ENCODE results near the gene RBM4B.
A peak's percentile ranks its signal among the peaks of the same experiment; 100 is the strongest.
"Not testable (repeated sequence)": the region's sequence is repeated elsewhere in the genome, so short reads cannot be mapped to it uniquely, and the experiment has no call there.

The RBM4B gene, protein sequence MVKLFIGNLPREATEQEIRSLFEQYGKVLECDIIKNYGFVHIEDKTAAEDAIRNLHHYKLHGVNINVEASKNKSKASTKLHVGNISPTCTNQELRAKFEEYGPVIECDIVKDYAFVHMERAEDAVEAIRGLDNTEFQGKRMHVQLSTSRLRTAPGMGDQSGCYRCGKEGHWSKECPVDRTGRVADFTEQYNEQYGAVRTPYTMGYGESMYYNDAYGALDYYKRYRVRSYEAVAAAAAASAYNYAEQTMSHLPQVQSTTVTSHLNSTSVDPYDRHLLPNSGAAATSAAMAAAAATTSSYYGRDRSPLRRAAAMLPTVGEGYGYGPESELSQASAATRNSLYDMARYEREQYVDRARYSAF

DNA sequence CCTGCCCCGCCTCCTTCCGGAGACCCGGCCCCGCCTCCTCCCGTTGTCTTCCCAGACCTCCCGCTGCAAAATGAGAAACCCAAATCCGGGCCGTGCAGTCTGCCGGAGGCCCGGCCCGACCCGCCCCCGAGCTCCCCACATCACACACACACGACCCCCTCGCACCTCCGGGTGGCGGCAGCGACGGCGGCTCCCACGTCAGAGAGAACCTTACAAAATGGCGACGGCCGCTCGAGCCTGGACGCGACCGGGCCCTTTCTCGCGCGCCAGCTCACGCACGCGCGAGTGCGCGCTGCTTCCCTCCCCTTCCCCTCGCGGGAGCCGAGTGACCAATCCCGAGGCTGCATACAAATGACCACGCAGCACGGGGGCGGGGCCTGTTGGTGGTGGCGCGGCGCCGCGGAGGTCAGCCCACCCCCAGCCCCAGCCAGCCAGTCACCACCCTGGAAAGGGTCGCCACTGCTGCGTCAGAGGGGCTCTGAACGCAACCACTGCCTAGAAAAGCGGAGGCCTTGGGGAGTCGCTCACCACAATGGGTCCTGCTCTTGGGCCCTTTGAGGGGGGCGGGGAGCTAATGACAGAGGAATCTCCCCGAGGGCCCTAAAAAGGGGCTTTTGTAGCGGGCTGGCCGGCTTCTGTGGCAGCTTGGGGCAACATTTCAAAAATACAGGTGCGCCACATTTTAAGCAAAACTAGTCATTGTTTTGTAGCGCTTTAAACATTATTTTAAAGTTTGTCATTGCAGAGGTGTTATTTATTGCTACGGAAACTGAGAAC lies at the start of gene RBM4B:
Gene RBM4B, minus strand, starts transcription at position 289 of the 777 bp plus-strand sequence. CDS start 808 bp downstream, outside the sequence.
- peak; percentile 98 for DNase-seq

DNA sequence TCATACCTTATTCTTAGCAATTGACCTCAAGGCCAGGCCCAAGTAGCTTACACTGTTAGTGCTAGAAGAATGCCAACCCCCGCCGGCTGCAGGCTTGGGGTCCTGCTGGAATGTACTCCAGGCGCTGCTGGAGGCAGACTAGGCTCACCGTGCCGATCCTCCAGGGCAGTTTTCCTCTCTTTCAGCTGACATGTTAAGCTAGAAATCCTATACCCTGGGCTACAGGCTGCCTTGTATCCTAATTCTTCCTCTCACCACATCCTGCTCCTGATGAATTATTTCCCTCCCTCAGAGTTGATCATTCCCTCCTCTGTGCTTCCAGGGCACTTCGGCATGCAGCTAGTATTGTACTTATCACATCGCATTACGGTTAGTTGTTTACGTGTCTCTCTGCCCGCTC lies 48.0 kb upstream of the RBM4B start:
- no peak for DNase-seq

DNA sequence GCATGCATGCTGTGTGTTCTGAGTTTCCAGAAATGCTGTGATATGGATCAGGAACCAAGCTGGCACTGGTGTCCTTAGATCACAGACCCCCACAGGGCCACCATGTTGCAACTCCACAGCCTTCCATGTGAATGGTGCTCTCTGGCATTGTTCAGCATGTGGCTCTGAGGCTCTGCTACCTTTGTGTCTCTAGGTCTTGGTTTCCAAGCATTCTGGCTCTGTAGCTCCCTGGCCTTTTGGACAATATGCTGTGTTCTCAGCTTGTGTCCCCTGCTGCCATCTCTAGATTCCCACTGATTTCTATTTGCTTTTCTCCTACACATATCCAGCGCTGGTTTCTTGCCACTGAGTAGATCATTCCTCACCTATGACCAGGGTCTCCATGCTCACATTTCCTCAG lies 47.4 kb upstream of the RBM4B start:
- no peak for DNase-seq

DNA sequence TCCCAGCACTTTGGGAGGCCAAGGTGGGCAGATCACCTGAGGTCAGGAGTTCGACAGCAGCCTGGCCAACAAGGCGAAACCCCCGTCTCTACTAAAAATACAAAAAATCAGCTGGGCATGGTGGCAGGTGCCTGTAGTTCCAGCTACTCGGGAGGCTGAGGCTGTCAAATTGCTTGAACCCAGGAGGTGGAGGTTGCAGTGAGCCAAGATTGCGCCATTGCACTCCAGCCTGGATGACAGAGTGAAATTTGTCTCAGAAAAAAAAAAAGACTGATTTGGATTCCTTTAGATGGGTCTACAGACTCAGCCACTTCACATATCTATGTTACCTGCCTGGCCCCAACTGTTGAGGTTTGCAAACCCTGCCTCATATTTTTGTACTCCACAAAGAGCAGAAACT lies 46.5 kb upstream of the RBM4B start:
- not testable (repeated sequence) for DNase-seq

DNA sequence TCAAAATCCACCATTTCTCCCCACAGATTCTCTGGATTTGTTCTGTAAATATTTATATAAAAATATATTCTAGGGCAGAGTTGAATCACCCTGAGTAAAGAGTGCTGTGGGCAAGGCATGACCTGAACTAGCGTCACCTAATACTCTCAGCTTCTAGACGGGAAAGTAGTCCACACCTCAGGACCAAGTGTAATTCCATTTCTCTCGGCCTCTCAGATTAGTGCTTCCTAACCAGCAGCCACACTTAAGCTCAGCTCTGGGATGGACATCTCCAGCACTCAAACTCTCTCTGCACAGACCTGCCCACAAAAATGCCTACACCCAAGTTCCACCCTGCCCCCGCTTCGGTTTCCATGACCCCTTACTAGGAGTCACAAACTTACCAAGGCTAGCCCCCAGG lies 46.0 kb upstream of the RBM4B start:
- no peak for DNase-seq

DNA sequence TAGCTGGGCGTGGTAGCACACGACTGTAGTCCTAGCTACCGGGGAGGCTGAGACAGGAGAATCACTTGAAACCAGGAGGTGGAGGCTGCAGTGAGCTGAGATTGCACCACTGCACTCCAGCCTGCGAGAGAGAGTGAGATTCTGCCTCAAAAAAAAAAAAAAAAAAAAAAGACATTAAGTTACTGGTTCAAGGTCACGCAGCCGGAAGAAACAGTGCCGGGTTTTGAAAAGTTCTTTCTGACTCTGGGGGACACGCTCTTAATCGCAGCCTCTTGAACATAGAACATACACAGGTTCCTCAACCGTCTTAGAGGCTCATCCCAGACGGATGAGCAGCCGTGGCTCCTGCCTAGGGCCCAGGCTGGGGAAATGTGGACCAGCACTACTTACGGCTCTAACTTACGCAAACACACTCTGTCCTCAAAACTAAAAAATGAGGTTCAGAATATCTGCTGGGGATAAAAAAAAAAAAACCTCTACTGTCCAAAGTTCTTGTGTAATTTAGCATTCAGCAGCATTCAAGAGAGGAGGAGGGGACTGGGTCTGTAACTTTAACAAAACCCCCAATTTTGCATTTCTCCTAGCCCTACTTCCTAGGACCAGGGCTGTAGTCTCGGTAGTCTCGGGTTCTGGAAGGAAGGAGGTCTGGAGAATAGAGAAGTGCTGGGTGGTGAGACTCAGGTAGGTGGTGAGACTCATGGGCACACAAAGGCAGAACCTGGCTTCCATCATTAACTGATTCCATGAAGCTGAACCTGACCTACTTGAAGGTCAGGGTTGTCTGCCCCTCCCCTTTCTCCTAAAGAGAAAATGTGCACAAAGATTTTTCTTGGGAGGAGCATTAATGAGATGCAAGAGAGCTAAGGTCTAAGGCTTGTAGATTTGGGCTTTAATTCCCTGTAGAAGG lies 45.3 kb upstream of the RBM4B start:
- no peak for DNase-seq

DNA sequence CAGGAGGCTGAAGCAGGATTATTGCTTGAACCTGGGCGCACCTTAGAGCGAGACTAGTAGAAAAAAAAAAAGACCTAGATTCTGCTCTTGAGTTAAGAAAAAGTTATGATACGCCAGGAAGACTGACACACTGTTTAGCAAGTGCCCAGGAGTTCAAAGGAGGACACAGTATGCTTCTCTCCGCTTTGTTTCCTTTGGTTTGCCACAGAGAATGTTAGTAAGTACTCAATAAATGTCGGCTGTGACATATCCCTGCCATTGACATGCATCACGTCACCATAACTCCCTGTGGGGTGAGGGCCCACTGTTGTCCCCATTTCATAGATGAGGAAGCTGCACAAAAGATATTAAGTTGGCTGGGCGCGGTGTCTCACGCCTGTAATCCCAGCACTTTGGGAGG lies 44.3 kb upstream of the RBM4B start:
- no peak for DNase-seq

DNA sequence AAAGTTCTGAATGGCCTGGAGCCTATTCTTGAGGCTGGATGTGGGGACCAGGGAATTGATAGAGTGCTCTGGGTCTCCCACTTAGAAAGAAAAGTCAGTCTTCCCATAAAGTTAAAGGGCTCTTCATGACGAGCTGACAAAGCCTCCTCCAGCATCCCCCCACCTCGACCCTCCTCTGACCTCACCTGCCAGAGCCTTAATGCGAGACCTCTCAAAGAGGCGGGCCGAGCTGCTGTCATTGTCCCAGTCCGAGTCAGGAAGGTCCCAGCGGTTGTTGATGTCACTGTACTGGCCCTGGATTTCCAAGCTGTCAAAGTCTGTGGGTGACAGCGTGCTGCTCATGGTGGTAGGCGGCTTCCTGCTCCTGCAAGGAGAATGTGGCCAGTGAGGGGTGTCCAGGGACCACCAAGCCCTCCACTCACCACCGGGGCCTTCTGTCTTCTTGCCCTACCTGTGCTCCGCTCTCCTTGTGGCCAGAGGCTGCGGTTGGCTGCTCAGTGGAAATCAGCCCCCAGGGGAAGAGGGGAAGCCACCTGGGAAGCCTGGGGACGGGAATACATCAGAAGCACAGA lies 43.3 kb upstream of the RBM4B start:
- no peak for DNase-seq

DNA sequence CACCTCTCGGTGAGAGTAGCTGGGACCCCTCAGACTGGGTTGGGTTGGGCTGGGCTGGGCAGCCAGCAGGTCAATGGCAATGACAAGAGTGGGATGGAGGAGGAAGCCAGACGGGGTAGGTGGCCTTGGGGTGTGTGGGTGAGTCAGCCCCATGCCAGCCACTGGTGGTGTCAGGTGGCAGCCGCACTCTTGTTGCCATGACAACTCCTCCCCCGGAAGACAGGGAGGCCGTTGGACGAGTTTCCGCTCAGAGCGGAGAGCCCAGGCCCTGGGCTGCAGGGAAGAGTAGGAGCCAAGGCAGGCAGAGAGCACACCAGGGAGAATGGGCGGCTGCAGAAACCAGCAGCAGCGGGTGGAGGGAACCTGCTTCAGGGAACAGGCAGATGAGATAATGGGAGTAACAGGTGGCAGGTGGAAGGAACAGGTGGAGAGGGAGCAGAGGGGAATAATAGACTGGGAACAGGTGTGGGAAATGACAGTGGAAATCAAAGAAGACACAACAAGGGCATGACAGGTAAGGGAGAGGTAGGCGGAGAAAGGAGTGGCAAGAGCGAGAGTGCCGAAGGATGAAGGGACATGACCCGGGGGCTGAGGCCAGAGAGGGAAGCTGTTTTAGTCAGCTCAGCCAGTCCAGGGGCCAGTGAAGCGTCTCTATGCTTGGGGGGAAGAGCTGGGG lies 42.7 kb upstream of the RBM4B start:
- DNase-seq: no peak

DNA sequence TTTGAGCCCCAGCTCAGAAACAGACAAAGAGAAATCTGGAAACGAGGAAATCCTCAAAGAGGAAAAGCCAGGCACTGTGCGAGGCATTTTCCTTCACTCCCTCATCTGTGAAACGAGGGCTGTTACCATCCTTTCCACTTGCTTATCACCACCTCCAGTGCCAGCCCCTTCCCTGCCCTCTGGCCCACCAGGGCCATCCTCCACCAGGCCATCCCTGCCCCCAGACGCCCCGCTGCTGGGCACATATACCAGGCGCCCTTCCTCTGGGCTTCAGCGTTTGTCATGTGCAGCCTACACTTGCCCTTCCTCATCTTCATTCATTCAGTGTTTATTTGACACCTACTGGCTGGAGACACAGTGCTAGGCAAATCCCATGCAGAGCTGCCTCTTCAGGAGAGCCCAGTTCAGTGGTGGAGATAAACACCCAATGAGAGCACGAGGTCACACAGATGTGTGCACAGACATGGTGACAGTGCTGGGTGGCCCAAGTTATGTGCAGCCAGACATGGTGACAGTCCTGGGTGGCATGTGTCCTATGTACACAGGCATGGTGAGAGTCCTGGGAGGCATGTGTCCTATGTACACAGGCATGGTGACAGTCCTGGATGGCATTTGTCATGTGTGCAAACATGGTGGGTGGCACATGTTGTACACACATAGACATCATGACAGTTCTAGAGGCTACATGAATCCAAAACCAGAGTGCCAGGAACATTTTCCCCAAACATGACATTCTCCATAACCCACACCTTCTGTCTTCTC lies 41.6 kb upstream of the RBM4B start:
- DNase-seq: no peak

DNA sequence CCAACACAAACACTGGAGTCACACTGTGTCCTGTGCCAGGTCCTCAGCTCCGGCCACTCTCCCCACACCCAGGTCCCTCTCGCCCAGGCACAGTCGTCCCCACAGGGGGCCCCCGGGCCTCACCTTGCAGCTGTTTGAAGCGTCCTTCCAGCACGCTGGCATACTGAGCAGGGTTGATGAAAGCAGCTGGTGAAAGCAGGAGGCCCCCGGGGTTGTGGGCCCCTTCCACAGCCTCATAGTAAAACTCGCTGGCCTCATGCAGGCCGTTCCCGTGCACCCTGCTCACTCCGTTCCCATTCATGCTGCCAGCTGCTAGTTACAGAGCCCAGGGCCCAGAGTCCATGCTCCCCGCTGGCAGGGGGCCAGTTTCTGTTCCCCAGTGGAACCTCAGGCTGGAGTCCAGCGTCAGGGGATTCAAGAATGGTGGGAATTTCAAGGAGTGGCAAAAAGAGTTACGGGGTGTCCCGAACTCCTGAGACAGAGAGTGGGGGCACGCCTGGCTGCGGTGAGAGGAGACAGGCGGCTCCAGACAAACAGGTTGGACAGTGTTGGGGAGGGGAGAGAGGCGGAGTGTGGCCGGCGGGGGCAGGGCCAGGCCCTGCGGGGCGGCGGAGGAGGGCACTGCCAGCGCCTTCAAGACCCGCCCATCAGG lies 40.8 kb upstream of the RBM4B start:
- DNase-seq: no peak

DNA sequence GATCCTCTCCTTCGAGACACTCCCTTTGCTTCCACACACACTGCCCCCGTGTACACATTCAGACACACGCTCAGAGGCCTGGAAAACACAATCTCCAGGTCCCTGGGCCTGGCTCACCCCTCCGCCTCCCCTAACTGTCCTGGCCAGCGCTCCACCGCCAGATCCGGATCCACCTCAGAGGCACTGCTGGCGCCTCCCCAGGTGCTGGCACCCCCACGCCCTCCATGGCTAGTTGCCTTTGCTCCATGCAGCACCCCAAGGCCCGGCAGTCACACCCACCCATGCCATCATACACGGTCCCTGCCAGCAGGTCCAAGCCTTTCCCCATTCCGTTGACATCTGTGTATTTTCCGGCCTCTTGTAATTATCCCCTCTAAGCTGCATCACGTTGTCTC lies 40.2 kb upstream of the RBM4B start:
- no peak for DNase-seq

DNA sequence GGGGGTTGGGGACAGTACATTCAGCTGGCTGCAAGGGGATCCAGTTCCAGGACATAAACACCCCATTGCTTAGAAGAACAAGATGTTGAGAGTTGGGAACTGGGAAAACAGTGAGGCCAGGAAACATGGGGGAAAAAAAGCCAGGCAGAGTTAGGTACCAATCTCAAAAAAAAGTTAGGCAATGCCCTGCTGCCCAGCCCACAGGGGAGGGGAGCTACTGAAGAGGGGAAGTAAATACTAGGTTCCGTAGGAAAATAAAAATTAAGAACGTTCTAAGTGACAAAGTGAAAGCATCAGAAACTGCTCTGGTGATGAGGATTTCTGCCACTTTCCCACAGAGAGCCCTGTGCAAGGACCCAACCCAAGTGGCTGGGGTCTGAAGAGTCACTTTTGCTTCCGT lies 39.3 kb upstream of the RBM4B start:
- DNase-seq: no peak

DNA sequence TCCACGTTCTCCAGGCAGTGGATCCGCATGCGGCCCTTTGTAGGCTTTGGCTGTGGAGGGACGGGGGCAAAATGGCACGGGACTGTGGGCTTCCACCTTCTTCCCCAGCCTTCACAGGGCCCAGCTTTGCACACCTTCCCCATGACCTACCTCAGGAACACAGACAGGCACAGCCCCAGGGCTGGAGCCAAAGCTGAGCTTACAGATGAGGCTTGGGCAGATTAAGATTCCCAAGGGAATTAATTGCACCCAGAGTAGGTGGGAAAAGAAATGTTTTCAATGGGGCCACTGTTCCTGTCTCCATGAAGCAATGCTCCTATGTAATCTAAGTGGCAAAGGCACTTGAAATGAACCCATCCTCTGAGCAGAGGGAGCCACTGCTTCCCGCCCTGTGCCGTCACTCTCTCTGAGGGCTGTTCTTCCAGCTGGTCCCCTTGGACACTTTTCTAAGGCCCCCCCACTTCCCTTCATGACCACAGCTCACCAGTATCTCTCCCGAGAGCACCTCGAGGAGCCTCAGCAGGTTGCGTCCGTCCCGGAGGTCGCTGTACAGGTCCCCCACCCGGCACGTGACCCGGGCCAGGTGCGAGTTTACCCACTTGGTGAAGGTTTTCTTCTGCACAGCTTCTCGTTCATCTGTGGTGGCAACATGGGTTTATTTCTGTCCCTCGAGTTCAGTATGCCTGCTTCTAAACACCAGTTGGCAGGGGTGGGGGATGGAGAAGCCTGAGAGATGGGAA lies 37.8 kb upstream of the RBM4B start:
- DNase-seq: no peak

DNA sequence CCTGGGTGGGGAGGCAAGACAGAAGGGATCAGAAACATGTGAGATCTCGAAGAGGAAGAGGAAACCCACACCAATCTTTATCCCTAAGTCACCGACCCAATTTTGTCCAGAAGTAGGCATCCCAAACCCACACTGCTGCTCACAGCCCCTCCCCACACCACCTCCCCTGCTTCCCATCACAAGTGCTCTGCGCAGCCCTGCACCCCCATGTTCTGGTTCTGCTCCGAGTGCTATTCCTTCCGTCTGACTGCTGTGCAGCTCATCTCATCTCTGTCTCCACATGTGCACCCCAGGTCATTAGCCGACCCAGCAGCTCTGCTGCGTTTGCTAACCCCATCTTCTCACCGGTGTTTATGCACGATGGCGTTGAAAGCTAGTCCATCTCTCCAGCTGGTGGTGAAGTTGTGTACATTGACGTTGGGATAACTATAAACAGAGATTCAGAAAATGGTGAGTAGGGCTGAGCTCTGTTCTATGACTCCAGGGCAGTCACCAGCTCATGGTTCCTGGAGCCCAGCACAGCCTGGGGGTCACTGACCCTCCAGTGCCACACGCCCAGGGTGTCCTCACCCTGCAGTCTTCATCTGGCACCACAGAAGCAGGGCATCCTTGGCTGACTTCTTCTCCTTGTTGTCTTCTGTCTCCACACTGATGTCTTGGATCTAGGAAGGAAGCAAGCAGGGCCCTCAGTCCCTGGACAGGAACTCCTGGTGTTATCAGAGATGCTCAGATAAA lies 36.2 kb upstream of the RBM4B start:
- DNase-seq: no peak

DNA sequence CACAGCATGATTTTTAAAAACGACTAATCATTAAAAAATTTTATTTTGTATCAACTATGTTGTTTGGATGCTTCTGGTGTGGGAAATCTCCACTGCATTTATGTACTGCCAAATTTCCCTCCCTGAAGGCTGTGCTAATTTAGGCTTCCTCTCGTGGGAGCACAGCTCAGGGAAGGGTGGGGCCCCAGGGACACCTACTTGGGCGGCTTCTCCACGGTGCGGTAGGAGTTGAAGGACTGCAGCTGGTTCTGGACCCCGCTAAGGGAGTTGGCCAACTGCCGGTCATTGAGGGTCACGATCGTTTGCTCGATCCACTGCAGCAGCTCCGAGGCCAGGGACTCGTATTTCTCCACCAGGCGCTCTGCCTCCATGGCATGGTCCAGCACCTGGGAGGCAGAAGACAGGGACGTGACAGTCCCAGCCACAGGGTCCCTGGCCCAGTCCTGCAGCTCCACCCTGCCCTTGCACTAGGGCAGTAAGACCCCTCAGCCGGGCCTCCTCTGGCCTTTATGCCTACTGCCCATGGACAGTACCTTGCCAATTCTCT lies 32.8 kb upstream of the RBM4B start:
- no peak for DNase-seq

DNA sequence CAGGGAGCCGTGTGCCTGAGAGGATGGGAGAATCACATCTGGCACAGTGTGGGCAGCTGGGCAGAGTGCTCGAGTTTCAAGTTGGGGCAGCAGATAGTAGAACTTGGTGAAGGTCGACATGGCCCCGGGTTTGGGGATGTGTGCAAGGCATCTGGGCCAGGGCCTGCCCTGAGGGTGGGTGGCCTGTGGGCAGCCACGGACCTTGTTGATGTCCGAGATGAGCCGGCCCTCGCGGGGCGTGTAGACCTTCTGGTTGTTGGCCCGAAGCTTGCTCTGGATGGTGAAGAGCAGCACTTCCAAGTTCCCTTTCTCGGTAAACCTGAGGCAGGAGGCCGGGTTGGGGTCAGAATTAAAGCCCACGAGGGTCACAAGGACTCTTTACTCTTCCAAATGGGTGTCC lies 31.0 kb upstream of the RBM4B start:
- no peak for DNase-seq

DNA sequence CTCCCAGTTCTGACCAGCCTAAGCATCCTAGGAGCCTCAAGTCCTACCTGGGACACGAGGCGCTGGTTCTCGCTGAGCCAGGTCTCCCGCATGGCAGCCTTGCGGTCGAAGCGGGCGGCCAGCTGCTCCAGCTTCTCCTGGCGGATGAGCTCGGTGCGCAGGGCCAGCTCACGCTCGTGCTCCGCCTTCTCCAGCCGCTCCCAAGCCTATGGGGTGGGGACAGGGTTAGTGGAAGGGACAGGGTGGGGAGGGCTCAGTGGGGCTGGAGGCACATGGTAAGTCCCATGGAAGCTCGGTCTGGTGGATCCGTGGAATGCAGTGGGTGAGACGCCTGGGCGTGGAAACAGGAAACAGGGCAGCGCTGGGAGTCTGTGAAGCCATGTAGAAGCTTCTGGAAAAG lies 30.4 kb upstream of the RBM4B start:
- no peak for DNase-seq

DNA sequence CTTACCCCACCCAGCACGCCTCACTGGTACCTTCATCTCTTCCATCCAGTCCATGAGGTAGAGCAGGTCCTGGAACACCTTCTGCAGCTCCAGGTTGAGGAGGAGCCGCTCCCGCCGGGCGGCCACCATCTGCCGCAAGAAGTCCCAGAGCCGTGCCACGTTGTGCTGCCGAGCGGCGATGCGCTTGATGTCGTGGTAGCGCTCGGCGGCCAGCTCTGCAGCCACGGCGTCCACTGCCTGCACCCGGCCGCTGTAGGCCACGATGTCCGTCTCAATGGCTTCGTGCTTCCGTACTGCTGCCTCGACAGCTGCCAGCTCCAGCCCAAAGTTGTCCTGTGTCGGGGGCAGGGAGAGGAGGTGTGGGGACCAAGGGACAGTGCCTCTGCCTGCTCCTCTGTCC lies 29.8 kb upstream of the RBM4B start:
- DNase-seq: no peak

Measured in activated CD8-positive, alpha-beta memory T cell treated with anti-CD3 and anti-CD28 coated beads for 24 hours (primary cell).